GM18502 (cell line): Measurements from ENCODE around the gene TARBP1.

Source experiments
- ATAC-seq: cut with Tn5 transposase; IDR thresholded peaks from one replicate; pipeline ENCODE4 v1.9.1; 2021; ENCODE audit warnings: mild to moderate bottlenecking; ENCODE audit not compliant: unreplicated experiment, poor library complexity

Gene TARBP1

GRCh38 chr1:234357831-234358230 is 121.1 kb downstream of the TARBP1 start:
- no peak for ATAC-seq

DNA sequence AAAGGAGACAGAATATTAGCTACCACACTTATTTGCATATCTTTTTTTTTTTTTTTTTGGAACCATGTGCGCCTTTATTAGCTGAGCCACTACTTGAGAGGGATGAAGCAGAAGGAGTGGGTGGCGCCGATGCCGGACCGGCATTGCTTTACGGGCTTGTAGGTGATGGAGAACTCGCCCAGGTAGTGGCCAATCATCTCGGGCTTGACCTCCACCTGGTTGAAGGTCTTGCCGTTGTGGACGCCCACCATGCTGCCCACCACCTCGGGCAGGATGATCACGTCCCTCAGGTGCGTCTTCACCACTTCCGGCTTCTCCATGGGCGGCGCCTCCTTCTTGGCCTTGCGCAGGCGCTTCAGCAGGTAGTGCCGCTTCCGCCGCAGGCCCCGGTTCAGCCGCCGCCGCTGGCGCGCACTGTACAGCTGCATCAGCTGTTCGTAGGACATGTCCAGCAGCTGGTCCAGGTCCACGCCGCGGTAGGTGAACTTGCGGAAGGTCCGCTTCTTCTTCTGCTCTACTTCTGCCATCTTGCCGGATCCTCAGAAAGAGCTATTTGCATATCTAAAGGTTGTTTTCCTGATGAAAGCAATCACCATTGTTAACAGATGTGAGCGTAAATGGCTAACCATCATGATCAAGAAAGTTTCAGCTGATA is 122.2 kb downstream of the TARBP1 start:
- ATAC-seq: peak; percentile 74

DNA sequence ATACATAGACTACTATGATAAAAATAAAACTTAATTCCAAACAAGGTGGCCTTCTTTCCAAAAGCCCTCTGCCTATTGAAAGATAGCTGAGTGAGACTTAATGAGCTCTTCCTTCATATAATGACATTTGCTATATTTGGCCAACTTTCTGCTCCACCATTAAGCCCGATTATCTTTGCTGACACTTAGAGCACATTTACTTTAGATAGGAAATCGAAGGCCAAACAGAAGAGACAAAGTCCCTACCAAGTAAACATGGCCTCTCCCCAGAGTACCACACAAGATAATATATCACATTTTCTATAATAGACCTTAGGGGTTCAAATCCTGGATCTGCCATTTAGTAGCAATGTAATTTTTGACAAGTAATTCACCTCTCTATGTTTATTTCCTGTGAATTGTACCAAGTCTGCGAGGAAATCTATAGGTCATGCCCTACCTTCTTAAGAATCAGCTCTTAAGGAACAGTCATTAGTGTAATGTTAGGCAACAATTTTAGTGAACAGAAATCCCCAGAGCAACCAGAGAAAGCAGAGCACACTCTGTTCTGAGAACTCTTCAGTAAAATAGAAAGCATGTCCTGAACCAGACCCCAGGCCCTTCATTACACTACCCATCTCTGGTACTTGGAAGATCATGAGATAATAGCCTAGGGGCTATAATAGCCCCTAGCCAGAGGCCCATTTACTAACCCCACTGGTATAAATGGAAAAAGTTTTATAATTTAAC is 123.0 kb downstream of the TARBP1 start:
- peak; percentile 37 for ATAC-seq

DNA sequence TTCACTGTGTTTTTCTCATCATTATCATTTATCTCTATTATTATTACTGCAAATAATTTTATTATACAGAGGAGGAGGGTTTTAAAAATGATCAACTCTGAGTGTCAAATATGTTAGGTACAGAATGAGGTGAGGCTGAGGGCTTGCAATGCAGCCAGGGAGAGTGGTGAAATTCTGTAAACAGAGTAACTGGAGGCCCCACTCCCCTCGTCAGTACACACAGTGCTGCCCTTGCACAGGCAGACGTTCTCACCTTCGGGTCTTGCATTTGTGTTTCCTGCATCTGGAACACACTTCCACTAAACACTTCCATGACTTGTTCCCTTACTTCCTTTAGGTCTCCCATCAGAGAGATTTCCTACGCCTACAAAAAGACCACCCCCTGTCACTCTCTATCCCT is 130.0 kb downstream of the TARBP1 start:
- ATAC-seq: no peak

DNA sequence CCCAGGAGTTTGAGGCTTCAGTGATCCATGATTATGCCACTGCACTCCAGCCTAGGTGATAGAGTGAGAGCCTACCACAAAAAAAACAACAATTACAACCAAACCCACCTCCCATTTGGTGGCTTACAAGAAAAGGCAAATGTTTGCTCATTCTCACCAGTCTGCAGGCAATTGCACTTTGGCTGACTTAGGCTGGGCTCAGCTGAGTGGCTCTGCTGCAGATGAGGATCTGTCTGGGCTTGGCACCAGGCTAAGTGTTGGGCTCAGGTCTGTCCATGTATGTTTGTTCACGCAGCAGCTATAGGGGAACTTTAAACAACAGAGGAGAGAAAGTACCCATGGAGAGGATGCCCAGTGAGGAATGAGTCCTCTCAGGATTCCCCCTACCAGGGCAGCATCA is 133.7 kb downstream of the TARBP1 start:
- no peak for ATAC-seq

GRCh38 chr1:234342774-234343173 is 136.2 kb downstream of the TARBP1 start:
- no peak for ATAC-seq
